Ishikawa (cell line): Measurements from ENCODE around the gene INPP4A.

Source experiments
- CEBPB ChIP-seq: IDR thresholded peaks from 2 replicates; pipeline ENCODE4 v1.6.1; 2012
- CREB1 ChIP-seq: IDR thresholded peaks from 2 replicates; pipeline ENCODE4 v1.6.1; 2012; ENCODE audit warnings: low read depth
- EGR1 ChIP-seq: IDR thresholded peaks from 2 replicates; pipeline ENCODE4 v1.6.1; 2012
- EP300 ChIP-seq: IDR thresholded peaks from 2 replicates; pipeline ENCODE4 v1.6.1; 2012; ENCODE audit warnings: borderline replicate concordance
- FOXM1 ChIP-seq: IDR thresholded peaks from 2 replicates; pipeline ENCODE4 v1.6.1; 2012; ENCODE audit warnings: low read depth, borderline replicate concordance
- NFIC ChIP-seq: IDR thresholded peaks from 2 replicates; pipeline ENCODE4 v1.6.1; 2012
- RAD21 ChIP-seq: IDR thresholded peaks from 2 replicates; pipeline ENCODE4 v1.6.1; 2012; ENCODE audit warnings: low read depth
- TAF1 ChIP-seq: IDR thresholded peaks from 2 replicates; pipeline ENCODE4 v1.6.1; 2012; ENCODE audit warnings: low read depth, mild to moderate bottlenecking
- TCF12 ChIP-seq: IDR thresholded peaks from 2 replicates; pipeline ENCODE4 v1.6.1; 2012; ENCODE audit warnings: low read depth
- TEAD4 ChIP-seq: IDR thresholded peaks from 2 replicates; pipeline ENCODE4 v1.6.1; 2012
- YY1 ChIP-seq: IDR thresholded peaks from 2 replicates; pipeline ENCODE4 v1.6.1; 2012; ENCODE audit warnings: low read depth
- ZBTB7A ChIP-seq: IDR thresholded peaks from 2 replicates; pipeline ENCODE4 v1.6.1; 2012; ENCODE audit warnings: low read depth
- TF ChIP-seq, protein P1 (sequence below): IDR thresholded peaks from 2 replicates; pipeline ENCODE4 v1.6.1; 2012
- TF ChIP-seq, protein P2 (sequence below): IDR thresholded peaks from 2 replicates; pipeline ENCODE4 v1.6.1; 2012; ENCODE audit warnings: low read depth, mild to moderate bottlenecking
- TF ChIP-seq, protein P3 (sequence below): IDR thresholded peaks from 2 replicates; pipeline ENCODE4 v1.6.1; 2012

Gene INPP4A

GRCh38 chr2:98453531-98453930 lies 8.9 kb downstream of the INPP4A start:
- TF ChIP-seq EGR1 (no peak), ZBTB7A (no peak), YY1 (no peak)
- TF ChIP-seq, protein P1, sequence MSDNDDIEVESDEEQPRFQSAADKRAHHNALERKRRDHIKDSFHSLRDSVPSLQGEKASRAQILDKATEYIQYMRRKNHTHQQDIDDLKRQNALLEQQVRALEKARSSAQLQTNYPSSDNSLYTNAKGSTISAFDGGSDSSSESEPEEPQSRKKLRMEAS = no peak
- TF ChIP-seq, protein P2, sequence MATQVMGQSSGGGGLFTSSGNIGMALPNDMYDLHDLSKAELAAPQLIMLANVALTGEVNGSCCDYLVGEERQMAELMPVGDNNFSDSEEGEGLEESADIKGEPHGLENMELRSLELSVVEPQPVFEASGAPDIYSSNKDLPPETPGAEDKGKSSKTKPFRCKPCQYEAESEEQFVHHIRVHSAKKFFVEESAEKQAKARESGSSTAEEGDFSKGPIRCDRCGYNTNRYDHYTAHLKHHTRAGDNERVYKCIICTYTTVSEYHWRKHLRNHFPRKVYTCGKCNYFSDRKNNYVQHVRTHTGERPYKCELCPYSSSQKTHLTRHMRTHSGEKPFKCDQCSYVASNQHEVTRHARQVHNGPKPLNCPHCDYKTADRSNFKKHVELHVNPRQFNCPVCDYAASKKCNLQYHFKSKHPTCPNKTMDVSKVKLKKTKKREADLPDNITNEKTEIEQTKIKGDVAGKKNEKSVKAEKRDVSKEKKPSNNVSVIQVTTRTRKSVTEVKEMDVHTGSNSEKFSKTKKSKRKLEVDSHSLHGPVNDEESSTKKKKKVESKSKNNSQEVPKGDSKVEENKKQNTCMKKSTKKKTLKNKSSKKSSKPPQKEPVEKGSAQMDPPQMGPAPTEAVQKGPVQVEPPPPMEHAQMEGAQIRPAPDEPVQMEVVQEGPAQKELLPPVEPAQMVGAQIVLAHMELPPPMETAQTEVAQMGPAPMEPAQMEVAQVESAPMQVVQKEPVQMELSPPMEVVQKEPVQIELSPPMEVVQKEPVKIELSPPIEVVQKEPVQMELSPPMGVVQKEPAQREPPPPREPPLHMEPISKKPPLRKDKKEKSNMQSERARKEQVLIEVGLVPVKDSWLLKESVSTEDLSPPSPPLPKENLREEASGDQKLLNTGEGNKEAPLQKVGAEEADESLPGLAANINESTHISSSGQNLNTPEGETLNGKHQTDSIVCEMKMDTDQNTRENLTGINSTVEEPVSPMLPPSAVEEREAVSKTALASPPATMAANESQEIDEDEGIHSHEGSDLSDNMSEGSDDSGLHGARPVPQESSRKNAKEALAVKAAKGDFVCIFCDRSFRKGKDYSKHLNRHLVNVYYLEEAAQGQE = no peak

DNA sequence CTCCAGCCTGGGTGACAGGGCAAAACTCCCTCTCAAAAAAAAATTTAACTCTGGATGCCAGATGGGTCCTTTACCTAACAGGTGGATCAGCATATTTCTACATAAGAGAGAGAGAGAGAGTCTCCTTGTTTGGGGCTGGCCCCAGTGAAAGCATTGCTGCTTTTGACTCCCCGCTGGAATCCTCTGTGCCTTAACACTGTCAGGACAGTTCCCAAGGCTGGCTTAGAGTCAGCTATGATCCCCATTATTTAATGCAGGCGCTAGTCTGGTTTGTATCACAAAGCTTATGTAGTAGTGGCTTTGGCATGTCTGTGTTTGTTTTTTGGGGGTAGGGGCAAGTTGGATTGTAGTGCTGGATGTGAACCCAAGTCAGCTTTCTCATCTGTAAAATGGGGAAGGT lies 9.4 kb downstream of the INPP4A start:
- TF ChIP-seq NFIC = no peak
- no peak for TF ChIP-seq RAD21
- no peak for TF ChIP-seq TCF12

DNA sequence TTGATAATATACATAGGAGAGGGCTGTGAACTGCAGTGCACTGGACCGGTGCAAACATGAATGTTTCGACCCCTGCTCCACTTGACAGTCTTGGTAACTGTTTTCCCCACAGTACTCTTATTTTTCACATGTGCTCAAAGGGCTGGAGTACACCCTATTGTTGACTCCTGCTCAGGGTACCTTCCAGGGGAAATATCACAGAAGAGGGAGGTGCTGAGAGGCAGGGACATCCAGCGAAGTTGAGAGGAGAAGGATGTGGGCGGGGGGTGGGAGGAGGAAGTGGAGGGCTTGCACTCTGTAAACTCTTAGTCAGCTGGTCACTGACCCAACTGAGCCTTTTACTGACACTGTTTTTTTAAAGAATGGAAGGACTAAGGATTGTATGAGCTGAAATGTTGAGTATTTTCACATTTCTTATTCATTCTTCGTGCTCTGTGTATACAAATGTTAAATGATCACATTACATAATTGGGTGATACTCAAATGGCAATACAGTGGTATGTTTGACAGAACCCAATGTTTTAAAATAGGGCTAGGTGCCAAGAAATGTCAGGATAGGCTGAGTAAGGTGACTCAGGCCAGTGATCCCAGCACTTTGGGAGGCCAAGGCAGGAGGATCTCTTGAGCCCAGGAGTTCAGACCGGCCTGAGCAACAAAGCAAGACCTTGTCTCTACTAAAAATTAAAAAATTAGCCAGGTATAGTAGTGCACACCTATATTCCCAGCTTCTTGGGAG lies 10.0 kb downstream of the INPP4A start:
- TF ChIP-seq TEAD4 = no peak

- TF ChIP-seq EP300 (no peak), TCF12 (no peak), YY1 (no peak), ZBTB7A (no peak), CREB1 (no peak)
- TF ChIP-seq, protein P2 = no peak
- TF ChIP-seq, protein P1 = no peak
Measured at GRCh38 chr2:98455494-98455976, 10.9 kb downstream of the INPP4A start.

DNA sequence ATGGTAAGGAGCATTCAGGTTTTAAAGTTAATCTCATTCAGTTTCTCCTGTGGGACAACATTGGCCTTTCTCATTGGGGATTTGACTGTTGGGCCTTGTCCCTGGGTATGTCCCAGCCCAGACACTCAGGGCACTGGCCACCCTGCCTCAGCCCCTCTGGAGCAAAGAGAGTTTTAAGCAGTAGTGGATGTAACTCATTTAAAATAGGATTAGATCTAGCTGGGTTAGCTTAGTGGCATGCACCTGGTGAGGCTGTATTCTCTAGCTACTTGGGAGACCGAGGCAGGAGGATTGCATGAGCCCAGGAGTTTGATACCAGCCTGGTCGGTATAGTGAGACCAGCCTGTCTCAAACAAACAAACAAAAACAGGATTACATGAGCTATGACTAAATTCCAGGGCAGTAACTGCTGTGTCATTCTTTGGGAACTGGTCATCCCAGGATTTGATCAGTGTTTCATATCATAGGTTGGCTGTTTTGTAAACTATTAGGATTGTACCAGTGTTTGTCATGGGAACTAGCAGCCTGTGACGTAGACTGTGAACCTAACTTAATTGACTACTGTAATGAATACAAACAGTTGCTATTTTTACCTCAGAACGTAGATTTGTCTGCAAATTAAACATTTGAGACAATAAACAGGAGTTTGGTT lies 12.5 kb downstream of the INPP4A start:
- TF ChIP-seq, protein P1 = no peak
- TF ChIP-seq FOXM1 = no peak
- TF ChIP-seq CEBPB = no peak
- TF ChIP-seq EGR1 = no peak
- TF ChIP-seq TEAD4 = no peak
- TF ChIP-seq EP300 = no peak
- no peak for TF ChIP-seq CREB1
- no peak for TF ChIP-seq YY1
- no peak for TF ChIP-seq RAD21
- TF ChIP-seq TAF1 = no peak
- no peak for TF ChIP-seq ZBTB7A
- TF ChIP-seq, protein P3, sequence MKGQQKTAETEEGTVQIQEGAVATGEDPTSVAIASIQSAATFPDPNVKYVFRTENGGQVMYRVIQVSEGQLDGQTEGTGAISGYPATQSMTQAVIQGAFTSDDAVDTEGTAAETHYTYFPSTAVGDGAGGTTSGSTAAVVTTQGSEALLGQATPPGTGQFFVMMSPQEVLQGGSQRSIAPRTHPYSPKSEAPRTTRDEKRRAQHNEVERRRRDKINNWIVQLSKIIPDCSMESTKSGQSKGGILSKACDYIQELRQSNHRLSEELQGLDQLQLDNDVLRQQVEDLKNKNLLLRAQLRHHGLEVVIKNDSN = no peak
- TF ChIP-seq TCF12 = no peak

DNA sequence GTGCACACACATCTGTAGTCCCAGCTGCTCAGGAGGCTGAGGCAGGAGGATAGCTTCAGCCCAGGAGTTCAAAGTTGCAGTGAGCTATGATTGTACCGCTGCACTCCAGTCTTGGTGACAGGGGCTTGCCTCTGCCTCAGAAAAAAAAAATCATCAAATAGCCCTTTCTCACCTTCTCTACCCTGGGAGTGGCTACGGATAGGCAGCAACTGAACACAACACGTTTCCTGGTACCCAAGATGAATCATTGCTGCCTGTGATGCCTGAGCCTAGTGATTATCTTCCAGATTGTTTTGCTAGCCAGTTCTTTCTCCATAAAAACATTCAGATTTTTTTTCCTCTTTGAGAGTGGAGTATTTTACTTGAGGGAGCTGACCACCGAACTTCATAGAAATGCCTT lies 13.5 kb downstream of the INPP4A start:
- TF ChIP-seq TAF1 (no peak), CEBPB (no peak), YY1 (no peak), TCF12 (no peak), EGR1 (no peak), NFIC (no peak), CREB1 (no peak), EP300 (no peak), TEAD4 (no peak)
- TF ChIP-seq, protein P3 = no peak
- TF ChIP-seq, protein P1 = no peak
